Brain pericyte (primary cell): Measurements from ENCODE around the gene CHRDL2.
A peak's percentile ranks its signal among the peaks of the same experiment; 100 is the strongest.

Experiments used
- DNase-seq: peaks from one replicate; pipeline ENCODE4 v3.0.0-alpha.2; 2012; ENCODE audit warnings: low read depth, low spot score

Gene CHRDL2

GRCh38 chr11:74685338-74685737 is 45.9 kb downstream of the CHRDL2 start:
- no peak for DNase-seq

DNA sequence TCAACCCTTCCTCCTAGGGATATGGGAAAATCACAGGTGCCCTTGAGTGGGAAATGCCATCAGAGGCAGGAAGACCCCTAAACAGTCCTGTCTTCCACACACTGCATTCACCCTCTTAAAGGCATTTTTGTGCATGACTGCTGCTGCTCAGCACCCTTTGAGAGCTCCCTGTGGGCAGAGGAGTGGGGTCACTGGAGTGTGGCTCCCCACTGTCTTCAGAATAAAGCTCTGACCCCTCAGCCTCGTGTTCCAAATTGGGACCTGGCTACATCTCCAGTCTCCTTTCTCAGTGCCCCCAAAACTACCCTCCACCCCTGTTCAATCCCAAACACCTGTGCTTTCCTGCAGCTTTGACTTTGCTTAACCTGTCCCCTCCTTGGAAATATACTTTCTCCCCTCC is 46.6 kb downstream of the CHRDL2 start:
- DNase-seq = no peak

- DNase-seq = no peak
Observed at GRCh38 chr11:74683941-74684481, 47.2 kb downstream of the CHRDL2 start.

- no peak for DNase-seq
Observed at GRCh38 chr11:74683279-74683871, 47.9 kb downstream of the CHRDL2 start.

- no peak for DNase-seq
Observed at GRCh38 chr11:74682731-74683278, 48.4 kb downstream of the CHRDL2 start.

DNA sequence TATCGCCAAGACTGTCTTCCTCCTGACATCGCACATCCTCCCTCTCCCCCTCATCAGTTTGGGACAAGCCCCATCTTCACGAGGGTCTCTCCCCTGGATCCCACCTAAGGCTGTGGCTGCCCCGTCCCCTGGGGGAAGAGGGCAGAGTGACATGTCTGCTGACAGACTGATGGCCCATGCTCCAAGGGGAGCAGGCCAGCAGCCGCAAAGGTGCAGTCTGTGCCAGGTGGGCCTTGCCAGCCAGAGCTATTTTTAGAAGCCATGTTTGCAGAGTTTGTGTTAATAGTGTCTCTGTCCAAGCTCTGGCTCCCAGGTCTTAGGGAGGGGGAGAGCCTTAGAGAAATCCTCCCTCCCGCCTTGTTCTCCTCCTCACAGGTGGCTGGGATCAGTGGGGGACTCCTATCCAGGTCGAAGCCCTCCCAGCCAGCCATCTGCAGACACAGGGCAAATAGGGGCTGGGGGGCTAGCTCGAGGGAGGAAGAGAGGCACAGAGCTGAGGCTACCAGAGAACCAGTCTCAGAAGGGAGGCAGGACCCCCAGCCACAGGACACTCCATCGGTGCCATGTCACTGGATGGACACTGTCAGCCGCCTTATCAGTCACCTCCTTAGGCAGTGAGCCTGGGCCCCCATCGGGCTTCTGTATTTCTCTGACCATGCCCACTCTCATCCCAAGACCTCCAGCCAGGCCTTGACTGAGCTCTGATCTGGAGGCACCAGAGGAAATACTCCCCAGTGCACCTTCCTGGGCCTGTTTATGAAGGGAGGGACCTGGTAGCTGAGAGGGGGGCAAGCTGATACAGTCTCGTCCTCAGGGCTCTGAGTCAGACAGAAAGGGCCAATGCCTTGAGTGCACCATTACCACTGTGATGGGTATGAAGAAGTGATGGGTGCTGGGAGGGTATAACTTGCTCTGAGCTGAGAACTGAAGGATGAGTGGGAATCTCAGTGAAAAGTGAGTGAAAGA is 49.3 kb downstream of the CHRDL2 start:
- no peak for DNase-seq

GRCh38 chr11:74680703-74681531 is 50.3 kb downstream of the CHRDL2 start:
- no peak for DNase-seq

- DNase-seq = no peak
Observed at GRCh38 chr11:74680035-74680671, 51.1 kb downstream of the CHRDL2 start.

DNA sequence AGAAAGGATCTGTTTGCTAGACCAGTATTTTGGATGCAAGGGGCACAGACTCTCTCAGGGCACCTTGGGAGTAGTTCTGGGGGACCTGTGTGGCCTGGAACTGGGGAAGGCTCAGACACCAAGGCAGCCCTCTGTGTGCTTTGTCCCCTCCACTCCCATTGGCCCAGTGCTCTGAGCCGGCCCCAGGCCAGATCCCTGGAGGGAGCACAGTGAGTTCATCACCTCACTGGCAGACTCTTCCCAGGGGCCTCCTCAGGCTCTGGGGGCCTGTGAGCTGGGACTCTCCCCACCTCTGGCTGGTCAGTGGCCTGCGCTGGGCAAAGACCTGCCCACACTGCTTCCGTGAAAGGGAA is 51.7 kb downstream of the CHRDL2 start:
- DNase-seq = no peak

DNA sequence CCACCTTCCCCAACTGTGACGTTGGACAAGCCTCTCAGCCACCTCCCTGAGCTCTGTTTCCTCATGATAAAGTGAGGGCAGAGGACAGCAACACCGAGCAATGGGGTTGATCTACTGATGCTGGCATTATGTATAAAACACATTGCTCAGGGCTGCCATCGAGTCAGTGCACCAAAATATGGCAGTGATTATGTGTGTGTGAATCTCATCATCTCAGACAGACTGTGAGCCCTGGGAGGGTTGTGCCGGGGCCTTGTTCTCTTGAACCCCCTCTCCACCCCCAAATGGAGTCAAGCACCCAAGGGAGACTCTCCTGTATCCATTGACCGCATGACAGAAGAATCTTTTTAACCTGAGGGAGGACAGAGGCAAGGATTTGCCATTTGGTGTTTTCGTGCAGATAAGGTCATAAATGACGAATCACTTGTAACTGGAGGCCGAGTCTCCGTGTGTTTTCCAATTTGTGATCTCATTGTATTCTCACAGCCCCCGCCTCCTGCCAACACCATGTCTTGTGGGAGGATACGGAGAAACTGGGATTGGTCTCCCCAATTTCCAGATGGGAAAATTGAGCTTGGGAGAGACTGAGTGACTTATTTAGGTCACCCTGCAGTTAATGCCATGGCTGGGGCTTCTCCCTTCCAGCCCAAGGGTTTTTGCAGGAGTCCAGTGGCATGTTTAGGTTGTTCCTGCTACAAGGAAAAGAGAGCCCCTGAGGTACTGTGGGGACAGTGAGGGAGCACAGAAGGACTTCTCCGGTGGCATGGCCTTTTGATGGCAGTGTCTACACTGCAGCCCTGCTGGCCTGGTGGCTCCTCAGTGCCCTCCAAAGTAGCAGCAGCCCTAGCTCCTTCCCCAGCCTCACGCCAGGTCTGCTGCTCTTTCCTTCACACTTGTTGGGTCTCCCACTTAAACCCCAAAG is 52.4 kb downstream of the CHRDL2 start:
- DNase-seq = no peak

DNA sequence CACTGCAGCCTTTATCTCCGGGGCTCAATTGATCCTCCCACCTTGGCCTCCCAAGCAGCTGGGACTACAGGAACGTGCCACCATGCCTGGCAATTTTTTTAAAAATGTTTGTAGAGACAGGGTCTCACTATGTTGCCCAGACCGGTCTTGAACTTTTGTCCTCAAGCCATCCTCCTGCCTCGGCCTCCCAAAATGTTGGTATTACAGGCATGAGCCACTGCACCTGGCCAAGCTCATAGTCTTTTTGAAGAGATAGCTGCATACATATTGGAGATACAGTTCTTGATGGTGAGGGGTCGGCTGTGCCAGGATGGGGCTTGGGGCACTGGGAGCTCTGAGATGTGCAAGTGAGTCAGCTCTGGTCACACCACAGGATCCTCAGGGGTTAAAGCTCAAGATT is 53.2 kb downstream of the CHRDL2 start:
- no peak for DNase-seq

DNA sequence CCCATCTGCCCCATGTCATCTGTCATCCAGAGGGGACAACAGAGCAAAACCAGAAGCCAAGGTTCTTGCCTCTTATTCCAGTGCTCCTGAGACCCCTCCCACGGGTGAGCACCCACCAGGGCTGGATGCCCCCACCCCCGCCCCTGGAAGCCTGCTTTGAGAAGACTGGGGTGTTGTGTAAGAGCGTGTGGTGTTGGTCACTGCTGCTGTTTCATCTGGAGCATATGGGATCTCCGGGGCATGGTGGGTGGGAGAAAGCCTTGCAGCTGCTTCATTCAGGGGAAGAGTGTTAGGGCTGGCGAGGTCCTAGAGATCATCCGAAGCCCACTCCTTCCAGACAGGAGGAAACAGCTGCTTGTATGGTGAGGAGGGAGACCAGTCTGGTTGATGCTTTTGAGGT is 54.1 kb downstream of the CHRDL2 start:
- DNase-seq = no peak

DNA sequence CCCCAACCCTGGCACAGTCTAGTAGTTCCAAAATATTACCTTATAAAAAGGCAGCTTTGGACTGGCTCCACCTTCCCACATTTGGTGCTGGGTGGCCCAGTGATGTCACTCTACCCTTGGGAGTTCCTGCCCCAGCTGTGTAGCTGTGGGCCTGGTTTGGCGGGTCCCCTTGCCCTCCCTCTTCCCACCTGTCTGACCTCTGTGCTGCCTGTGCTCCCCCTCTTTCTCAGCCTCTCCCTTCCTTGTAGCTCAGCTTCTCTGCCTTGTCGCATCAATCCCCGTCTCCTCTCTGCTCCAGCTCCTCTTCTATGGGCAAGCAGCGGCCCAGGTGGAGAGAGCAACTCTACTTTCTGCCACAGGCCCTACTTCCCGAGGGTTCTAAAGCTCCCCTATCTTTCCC is 54.6 kb downstream of the CHRDL2 start:
- DNase-seq = no peak

- no peak for DNase-seq
Observed at GRCh38 chr11:74675761-74676160, 55.5 kb downstream of the CHRDL2 start.

DNA sequence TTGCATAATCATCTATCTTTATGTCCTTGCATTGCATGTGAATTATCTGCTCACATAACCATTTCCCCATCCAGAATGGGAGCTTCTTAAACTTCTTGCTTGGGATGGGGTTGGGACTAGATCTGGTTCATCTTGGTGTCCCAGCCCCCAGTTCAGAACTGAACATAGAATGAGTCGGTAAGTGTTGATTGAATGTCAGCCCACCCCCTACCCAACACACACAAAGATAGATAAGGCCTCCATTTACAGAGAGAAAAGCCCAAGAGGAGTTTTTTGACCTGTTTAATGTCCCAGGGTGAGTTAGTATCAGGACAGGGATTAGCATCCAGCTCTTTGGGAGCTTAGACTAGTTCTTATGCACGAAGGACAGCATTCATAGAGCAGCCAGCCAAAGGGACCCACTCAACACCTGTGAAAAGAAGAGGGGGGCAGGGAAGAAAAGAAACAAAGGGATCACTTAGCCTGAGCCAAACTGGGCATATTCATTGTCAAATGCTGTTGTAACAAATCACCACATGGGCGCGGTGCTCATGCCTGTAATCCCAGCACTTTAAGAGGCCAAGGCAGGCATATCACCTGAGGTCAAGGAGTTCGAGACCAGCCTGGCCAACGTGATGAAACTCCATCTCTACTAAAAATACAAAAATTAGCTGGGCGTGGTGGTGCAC is 57.4 kb downstream of the CHRDL2 start:
- DNase-seq = no peak

DNA sequence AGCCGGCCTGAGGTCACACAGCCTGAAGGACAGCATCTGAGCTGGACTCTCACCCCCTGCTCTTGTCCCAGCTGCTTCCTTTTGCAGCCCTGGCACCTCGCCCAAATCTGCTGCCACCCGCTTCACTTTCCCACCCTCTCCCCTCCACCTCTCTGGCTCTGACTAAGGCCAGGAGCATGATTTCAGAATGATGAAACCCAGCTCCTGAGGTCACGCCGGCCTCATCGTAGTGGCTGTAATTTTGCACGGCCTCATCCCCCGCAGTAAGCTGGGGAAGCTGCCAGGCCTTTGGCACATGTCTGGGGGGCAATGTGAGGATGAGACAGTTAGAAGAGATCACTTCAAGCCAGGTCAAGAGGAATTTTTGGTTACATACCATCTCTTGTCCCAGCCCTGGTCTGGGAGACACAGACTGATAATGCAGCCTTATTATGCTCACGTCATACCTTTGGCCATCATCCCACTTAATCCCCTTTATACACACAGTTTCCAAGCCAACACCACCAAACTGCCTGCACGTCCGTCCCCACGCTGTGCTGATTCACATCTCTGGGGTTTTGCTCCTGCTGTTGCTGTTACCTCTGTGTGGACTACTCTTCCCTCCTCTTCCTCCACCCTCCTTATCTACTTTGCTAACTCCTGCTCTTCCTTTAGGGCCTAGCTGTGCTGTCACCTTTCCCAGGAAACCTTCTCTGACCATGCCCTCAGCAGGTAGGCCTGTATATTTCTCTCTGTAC is 58.1 kb downstream of the CHRDL2 start:
- peak; percentile 83 for DNase-seq

DNA sequence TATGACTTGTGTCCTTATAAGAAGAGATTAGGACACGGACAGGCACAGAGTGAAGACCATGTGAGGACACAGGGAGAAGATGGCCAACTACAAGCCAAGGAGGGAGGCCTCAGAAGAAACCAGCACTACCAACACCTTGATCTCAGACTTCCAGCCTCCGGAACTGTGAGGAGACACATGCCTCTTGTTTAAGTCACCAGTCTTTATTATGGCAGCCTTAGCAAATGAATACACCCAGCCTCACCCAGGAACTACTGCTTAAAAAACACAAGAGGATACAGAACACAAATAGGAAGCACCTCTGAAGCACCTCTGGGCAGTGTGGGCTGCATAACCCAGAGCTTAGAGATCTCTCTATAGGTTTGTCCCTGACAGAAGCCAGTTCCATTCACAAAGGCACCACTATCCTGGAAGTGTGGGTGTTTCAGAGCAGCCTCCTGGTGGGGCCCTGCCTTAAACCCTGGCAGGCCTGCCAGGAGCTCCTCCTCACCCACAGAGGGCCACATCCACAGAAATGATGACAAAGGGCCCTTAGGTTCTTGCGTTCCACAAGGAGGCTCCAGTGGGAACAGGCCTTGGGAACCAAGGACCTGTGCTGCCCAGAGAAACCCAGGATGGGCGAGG is 58.8 kb downstream of the CHRDL2 start:
- DNase-seq = no peak

GRCh38 chr11:74671520-74672196 is 59.6 kb downstream of the CHRDL2 start:
- no peak for DNase-seq
